DMS153 (cell line): ENCODE measurements around the gene SPAG8.
A peak's percentile ranks its signal among the peaks of the same experiment; 100 is the strongest.

Source experiments
- DNase-seq: peaks from one replicate; lab custom pipeline; 2025; lab: John Stamatoyannopoulos, UW

The SPAG8 gene

GRCh38 chr9:35774907-35775635 lies 37.0 kb downstream of the SPAG8 start:
- peak; percentile 10 for DNase-seq

- peak; percentile 49 for DNase-seq
Observed at GRCh38 chr9:35771943-35772342, 40.1 kb downstream of the SPAG8 start.

- DNase-seq = peak; percentile 73
Observed at GRCh38 chr9:35771534-35771933, 40.5 kb downstream of the SPAG8 start.

GRCh38 chr9:35771075-35771433 lies 41.0 kb downstream of the SPAG8 start:
- no peak for DNase-seq

- no peak for DNase-seq
Observed at GRCh38 chr9:35769763-35770162, 42.3 kb downstream of the SPAG8 start.

- DNase-seq = no peak
Observed at GRCh38 chr9:35767458-35767857, 44.6 kb downstream of the SPAG8 start.

- DNase-seq = no peak
Observed at GRCh38 chr9:35766997-35767396, 45.1 kb downstream of the SPAG8 start.

GRCh38 chr9:35763803-35764202 lies 48.3 kb downstream of the SPAG8 start:
- DNase-seq = no peak

GRCh38 chr9:35763181-35763580 lies 48.9 kb downstream of the SPAG8 start:
- DNase-seq = no peak

- peak; percentile 59 for DNase-seq
Observed at GRCh38 chr9:35760651-35761050, 51.4 kb downstream of the SPAG8 start.

- no peak for DNase-seq
Observed at GRCh38 chr9:35759795-35760194, 52.3 kb downstream of the SPAG8 start.
